SHP77 treated with DMSO at 0.1 percent for 48 hours (cell line): Measurements from ENCODE around the gene NOTCH1.

Experiments used
- DNase-seq: peaks from one replicate; lab custom pipeline; 2025; lab: John Stamatoyannopoulos, UW

Gene NOTCH1

DNA sequence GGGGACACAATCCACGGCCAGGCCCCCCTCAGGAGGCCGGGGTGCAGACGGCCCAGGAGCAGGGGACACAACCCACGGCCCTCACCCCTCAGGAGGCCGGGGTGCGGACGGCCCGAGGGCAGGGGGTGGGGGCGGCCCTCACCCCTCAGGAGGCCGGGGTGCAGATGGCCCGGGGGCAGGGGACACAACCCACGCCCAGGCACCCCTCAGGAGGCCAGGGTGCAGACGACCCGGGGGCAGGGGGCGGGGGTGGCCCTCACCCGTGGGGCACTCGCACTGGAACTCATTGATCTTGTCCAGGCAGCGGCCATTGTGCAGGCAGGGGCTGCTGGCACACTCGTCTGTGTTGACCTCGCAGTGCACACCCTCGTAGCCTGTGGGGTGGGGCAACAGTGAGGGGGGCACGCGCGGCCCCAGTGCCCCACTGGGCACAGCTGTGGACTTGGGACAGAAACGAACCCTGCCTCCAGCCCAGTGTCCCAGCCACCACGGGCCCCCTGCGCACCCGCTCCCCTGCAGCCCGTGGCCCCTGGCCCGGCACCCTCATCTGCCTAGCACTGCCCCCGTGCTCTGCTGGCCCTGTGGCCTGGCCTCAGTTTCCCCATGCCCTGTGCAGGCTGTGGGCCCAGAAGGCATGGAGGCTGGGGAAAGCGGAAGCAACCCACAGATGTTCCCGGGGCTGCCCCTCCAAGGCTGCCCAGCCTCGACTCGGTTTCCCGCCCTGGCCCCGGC, 28.7 kb downstream of the NOTCH1 start:
- no peak for DNase-seq

- no peak for DNase-seq
Observed at GRCh38 chr9:136516191-136516654, 29.6 kb downstream of the NOTCH1 start.

DNA sequence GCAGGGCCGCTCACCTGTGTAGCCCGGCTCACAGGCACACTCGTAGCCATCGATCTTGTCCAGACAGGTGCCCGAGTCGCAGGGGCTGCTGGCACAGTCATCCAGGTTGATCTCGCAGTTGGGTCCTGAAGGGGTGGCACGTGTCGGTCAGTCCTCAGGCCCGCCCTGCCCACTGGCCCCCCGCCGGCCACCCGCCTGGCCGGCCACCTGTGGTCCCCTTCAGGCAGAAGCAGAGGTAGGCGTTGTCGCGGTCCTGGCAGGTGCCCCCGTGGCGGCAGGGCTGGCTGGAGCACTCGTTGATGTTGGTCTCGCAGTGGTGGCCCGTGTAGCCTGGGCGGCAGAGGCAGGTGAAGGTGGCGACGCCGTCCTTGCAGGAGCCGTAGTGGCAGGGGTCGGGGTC, 30.6 kb downstream of the NOTCH1 start:
- no peak for DNase-seq

DNA sequence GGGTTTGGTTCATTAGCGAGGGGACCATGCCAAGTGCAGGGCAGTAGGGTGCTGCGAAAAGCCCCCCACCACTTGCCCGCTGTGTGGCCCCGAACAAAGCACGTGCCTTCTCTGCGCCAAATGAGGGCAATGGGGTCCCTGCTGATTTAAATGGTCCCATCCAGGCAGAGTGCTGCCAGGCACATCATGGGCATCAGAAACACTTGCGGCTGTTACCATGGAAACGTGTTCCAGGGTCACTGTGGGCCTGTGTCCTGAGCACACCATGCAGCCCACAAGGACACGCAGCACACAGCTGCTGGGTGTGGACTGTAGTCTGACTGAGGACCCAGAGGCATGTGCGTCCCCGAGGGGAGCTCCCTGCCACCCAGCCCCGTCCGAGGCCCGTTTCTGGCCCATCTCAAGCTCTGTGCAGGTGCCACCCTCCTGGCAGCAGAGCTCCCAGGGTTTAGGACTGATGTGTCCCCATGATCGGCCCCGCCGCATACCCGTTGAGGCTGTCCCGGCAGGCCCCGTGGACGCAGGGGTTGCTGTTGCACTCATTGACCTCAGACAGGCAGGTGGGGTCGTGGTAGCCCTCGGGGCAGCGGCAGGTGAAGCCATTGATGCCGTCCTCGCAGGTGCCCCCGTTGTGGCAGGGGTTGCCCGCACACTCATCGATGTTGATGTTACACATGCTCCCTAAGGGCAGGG, 31.7 kb downstream of the NOTCH1 start:
- DNase-seq: no peak

GRCh38 chr9:136513191-136513590, 32.7 kb downstream of the NOTCH1 start:
- no peak for DNase-seq

- DNase-seq: no peak
Observed at GRCh38 chr9:136512651-136513071, 33.2 kb downstream of the NOTCH1 start.

- no peak for DNase-seq
Observed at GRCh38 chr9:136511670-136512592, 33.9 kb downstream of the NOTCH1 start.

- DNase-seq: no peak
Observed at GRCh38 chr9:136511144-136511669, 34.6 kb downstream of the NOTCH1 start.

DNA sequence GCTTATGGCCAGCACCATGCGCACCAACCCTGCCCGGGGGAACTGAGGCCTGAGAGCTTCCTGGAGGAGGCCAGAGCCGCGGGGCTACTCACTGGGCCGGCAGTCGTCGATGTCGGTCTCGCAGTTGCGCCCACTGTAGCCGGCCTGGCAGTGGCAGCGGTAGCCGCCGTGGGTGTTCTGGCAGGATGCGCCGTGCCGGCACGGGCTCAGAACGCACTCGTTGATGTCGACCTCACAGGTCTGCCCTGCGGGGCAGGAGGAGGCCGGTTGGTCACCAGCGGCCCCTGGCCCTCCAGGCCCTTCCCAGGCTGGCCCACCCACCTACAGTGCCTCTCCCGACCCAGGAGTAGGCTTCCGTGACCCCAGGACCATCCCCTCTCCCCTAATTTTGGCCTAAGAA, 35.3 kb downstream of the NOTCH1 start:
- DNase-seq: no peak

- DNase-seq: no peak
Observed at GRCh38 chr9:136509549-136509948, 36.3 kb downstream of the NOTCH1 start.

DNA sequence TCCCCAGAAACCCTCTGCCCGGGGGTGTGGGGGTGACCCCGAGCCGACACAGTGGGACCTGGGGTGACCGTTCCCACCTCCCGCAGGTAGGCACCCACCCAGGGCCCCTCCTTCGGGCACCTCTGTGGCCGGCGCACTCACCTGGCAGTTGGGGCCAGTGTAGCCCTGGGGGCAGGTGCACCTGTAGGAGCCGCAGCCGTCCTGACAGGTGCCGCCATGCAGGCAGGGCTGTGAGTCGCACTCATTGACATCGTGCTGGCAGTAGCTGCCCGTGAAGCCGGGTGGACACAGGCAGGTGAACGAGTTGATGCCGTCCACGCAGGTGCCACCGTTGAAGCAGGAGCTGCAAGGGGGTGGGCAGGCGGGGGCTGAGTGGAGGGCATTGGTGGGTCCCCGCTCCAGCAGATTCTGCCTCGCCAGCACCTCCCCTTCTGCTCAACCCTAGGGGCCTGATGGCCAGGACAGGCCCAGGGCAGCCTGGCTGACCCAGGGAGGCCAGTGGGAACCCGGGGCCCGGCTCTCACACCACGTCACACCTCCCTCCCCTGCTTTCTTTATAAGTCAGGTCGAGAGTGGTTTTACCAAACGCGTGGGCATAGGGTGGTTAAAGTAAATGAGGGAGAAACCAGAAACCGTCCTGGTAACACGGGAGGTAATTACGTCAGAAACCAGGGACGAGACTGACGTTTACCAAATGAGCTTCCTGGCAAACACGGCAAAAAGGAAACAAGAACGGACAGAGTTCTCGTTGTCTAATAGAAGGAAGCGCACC, 36.9 kb downstream of the NOTCH1 start:
- DNase-seq: no peak

- no peak for DNase-seq
Observed at GRCh38 chr9:136507992-136508375, 37.9 kb downstream of the NOTCH1 start.

DNA sequence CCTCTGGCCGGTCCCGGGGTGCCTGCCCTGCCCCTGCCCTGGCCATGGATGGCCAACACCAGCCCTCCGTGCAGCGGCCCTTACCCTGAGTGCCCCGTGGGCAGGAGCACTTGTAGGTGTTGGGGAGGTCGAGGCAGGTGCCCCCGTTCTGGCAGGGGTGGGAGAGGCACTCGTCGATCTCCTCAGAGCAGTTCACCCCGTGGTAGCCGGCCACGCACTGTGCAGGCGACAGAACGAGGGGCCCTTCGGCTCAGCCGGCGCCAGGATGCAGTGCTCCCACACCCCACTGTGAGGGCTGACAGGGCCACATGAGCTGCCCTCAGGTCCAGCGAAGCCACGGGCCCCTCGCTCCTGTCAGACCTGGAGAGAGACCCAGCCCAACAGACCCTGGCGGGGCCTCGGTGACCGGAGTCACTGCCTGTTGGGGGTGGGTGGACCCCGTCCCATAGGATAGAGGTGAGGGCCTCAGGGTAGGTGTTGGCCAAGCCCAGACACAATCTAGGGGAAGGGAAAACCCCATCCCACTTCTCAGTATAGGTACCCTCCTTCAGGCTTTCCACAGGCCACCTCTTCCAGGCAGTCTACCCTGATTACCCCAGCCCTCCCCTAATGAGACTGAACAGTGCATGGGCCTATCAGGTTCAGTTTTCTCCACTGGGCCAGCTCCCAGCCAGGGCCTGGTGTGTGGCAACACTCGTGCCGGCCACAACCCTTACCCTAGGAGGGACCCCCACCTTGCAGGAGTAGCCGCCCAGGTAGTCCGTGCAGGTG, 38.4 kb downstream of the NOTCH1 start:
- DNase-seq: no peak

DNA sequence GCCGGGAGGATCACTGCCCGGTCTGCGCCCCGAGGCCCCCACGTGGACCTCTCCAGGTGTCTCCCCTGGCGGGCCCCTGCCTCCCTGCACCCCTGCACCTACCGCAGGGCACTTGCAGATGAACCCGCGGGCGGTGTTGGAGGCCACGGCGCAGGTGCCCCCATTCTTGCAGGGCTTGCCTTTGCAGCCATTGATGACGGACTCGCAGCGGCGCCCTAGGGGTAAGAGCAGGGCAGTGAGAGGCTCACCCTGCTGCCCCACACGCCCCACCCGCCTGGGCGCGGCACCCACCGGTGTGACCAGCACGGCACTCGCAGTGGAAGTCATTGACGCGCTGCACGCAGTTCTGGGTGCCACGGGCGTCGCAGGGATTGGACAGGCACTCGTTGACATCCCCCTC, 39.4 kb downstream of the NOTCH1 start:
- DNase-seq: no peak

DNA sequence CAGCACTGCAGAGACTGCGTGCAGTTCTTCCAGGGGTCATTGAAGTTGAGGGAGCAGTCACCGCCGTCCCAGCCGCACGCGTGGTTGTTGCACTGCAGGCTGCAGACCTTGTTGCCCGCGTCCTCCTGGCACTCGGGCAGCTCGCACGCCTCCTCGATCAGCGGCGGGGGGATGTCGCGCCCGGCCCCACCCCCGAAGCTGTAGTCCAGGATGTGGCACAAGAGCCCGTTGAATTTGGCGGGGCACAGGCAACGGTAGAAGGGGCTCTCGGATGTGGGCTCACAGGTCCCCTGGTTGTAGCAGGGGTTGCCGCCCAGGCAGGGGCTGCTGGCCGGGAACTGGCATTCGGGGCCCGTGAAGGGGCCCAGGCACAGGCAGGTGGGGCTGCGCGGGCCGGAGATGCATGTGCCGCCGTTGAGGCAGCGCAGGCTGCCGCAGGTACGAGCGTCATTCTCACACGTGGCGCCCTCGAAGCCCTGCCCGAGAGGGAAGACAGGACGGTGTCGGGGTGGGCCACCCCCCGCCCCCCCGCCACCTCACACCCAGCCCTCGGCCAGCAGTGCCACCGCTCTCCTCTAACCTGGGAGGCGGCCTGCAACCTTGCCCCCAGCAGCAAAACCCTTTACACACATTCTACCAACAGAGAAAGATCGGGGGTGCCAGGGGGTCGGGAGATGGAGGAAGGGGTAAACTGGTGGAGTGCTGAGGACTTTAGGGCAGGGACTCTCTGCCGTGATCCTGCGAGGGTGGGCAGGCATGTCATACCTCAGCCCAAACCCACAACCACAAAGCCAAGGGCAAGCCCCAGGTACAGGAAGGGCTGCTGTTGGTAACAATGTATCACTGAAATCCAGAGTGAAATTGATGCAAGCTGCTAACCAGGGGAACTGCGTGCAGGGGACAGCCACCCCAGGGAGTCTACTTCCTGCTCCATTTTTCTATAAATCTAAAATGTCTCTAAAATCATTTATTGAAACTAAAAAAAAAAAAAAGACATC, 40.1 kb downstream of the NOTCH1 start:
- DNase-seq: no peak

- no peak for DNase-seq
Observed at GRCh38 chr9:136504512-136505348, 41.1 kb downstream of the NOTCH1 start.

DNA sequence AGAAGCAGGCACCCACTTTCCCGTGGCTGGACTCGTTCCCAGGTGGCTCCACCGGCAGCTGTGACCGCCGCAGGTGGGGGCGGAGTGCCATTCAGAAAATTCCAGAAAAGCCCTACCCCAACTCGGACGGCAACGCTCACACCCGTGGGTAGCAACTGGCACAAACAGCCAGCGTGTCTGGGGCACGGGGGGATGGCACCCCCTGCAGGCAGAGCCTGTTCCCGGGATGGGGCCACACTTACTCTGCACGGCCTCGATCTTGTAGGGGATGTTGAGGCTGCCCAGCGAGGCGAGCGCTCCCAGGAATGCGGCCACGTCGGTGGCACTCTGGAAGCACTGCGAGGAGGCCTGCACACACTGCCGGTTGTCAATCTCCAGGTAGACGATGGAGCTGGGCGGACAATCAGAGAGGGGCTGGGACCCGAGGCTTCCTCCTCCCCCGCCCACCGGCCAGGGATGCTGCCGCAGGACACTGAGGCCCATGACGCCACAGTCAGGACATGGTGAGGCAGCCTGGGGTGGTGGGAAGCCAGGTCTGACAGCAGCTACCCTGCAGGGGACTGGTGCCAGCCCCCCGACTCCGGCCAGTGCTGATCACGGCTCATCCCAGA, 42.8 kb downstream of the NOTCH1 start:
- no peak for DNase-seq

DNA sequence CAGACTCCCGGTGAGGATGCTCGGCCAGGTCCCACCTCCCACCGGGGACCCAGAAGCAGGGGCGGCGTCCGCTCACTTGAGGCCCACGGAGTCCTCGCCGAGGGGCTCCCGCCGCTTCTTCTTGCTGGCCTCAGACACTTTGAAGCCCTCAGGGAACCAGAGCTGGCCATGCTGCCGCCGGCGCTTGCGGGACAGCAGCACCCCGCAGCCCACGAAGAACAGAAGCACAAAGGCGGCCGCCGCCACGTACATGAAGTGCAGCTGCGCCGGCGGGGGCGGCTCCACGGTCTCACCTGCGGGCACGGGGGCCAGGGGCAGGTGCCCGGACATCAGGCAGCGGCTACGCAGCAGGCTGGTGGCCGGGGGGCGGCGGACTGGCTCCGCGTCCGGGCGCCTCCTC, 43.7 kb downstream of the NOTCH1 start:
- DNase-seq: no peak
